Endothelial cell of umbilical vein (primary cell): ENCODE measurements around the gene ASPSCR1. TPM values are rescaled to one million over a fixed set of nuclear protein-coding genes. Genes with fewer than 3 reads are reported as not detected.

Source experiments
- BruUV-seq: library from RNA; stranded (reverse); fragments of 400-500 nt; replicated peaks from 2 replicates; lab custom pipeline; 2021; lab: Mats Ljungman, UMichigan
- CTCF ChIA-PET: fragments of 300-600, 350-600 bp; sonication (Branson Sonifier 250); formaldehyde crosslinking; loops from one replicate; lab custom pipeline; 2021; ENCODE audit warnings: antibody characterized with exemption, inconsistent platforms; lab: Charles Lee
- POLR2A ChIA-PET: fragments of 300-600, 350-600 bp; sonication (Branson Sonifier 250); formaldehyde crosslinking; loops from one replicate; lab custom pipeline; 2021; ENCODE audit warnings: antibody characterized with exemption, inconsistent platforms; lab: Charles Lee
- DNase-seq: peaks from one replicate; pipeline ENCODE4 v3.0.0-alpha.2; 2011; ENCODE audit warnings: low read depth, low spot score
- FAIRE-seq: peaks from 2 replicates; lab custom pipeline; 2011; peaks lifted over from hg19 to GRCh38; lab: Jason Lieb, UNC
- H2AFZ ChIP-seq: 2 replicates; pipeline ENCODE4 v1.6.0; 2012; ENCODE audit warnings: low read depth, low read length, control low read depth, inconsistent platforms
- H3K27ac ChIP-seq: 2 replicates; pipeline ENCODE4 v1.5.1; 2011; ENCODE audit warnings: low read depth, mild to moderate bottlenecking, control low read depth, low read length, moderate library complexity; ENCODE audit not compliant: insufficient read depth
- H3K27me3 ChIP-seq, 2 experiments: 2 replicates each; pipeline versions ENCODE4 v1.6.0 to v1.6.1; 2011; ENCODE audit warnings: low read length in 2 of 2, mixed read lengths in 1 of 2; ENCODE audit not compliant: control insufficient read depth in 2 of 2, insufficient read depth in 2 of 2
- H3K36me3 ChIP-seq, 2 experiments: 2 replicates in 1 of 2; 3 replicates in 1 of 2; pipeline ENCODE4 v1.5.1; 2011; ENCODE audit warnings: low read length in 2 of 2, mild to moderate bottlenecking in 1 of 2, moderate library complexity in 1 of 2; ENCODE audit not compliant: control insufficient read depth in 2 of 2, insufficient read depth in 2 of 2; ENCODE audit errors: extremely low read depth in 1 of 2
- H3K4me1 ChIP-seq: 3 replicates; pipeline ENCODE4 v1.5.1; 2011; ENCODE audit warnings: mild to moderate bottlenecking, low read length; ENCODE audit not compliant: control insufficient read depth, insufficient read depth; ENCODE audit errors: extremely low read depth
- H3K4me2 ChIP-seq: 2 replicates; pipeline ENCODE4 v1.6.1; 2011; ENCODE audit warnings: low read length, control low read depth, mixed read lengths; ENCODE audit not compliant: insufficient read depth
- H3K4me3 ChIP-seq, 3 experiments: fragments of 200-600 bp in 1 of 3; sonication (generic), shearing (Covaris generic) in 1 of 3; replicated peaks in 1 of 3; 2 replicates each; pipeline ENCODE4 v1.5.1; 2011 to 2016; ENCODE audit warnings: control low read depth in 3 of 3, low read length in 3 of 3, mild to moderate bottlenecking in 2 of 3, inconsistent platforms in 1 of 3, low read depth in 1 of 3, moderate library complexity in 1 of 3; ENCODE audit not compliant: insufficient read depth in 1 of 3
- H3K79me2 ChIP-seq: 2 replicates; pipeline ENCODE4 v1.6.0; 2012; ENCODE audit warnings: low read length, inconsistent platforms; ENCODE audit not compliant: control insufficient read depth, insufficient read depth
- H3K9ac ChIP-seq: replicated peaks from 2 replicates; pipeline ENCODE3; 2011; ENCODE audit warnings: low read length, control low read depth; ENCODE audit not compliant: insufficient read depth; ENCODE audit errors: extremely low read depth
- H3K9me1 ChIP-seq: replicated peaks from 3 replicates; pipeline ENCODE4 v1.6.0; 2011; ENCODE audit warnings: mild to moderate bottlenecking, low read length; ENCODE audit not compliant: control insufficient read depth, insufficient read depth; ENCODE audit errors: extremely low read depth
- H3K9me3 ChIP-seq: replicated peaks from 2 replicates; pipeline ENCODE4 v1.5.1; 2012; ENCODE audit warnings: low read length, inconsistent platforms; ENCODE audit not compliant: control insufficient read depth, insufficient read depth
- H4K20me1 ChIP-seq: replicated peaks from 2 replicates; pipeline ENCODE3; 2011; ENCODE audit warnings: mild to moderate bottlenecking, low read length; ENCODE audit not compliant: control insufficient read depth, insufficient read depth; ENCODE audit errors: extremely low read depth
- EZH2 ChIP-seq: IDR thresholded peaks from 2 replicates; pipeline ENCODE4 v1.6.1; 2012; ENCODE audit warnings: borderline replicate concordance, low read depth, mild to moderate bottlenecking, moderate library complexity, low read length, inconsistent platforms; ENCODE audit not compliant: severe bottlenecking
- FOS ChIP-seq: IDR thresholded peaks from 2 replicates; pipeline ENCODE4 v1.6.1; 2011; ENCODE audit warnings: mild to moderate bottlenecking, low read length, moderate library complexity, borderline replicate concordance; ENCODE audit not compliant: insufficient read depth
- GATA2 ChIP-seq: IDR thresholded peaks from 2 replicates; pipeline ENCODE4 v1.7.0; 2011; ENCODE audit warnings: low read depth, mild to moderate bottlenecking, moderate library complexity, mixed read lengths, low read length; ENCODE audit not compliant: insufficient read length, insufficient read depth
- JUN ChIP-seq: IDR thresholded peaks from 2 replicates; pipeline ENCODE4 v1.6.1; 2011; ENCODE audit warnings: borderline replicate concordance, low read depth; ENCODE audit not compliant: insufficient read length, insufficient read depth
- MAX ChIP-seq: IDR thresholded peaks from 2 replicates; pipeline ENCODE4 v1.6.1; 2011; ENCODE audit not compliant: insufficient read depth, insufficient read length
- MYC ChIP-seq: IDR thresholded peaks from one replicate; pipeline ENCODE4 v1.6.1; 2011; ENCODE audit warnings: mild to moderate bottlenecking, low read depth, low read length
- POLR2A ChIP-seq: IDR thresholded peaks from 2 replicates; pipeline ENCODE4 v1.6.1; 2012; ENCODE audit warnings: low read depth, mild to moderate bottlenecking, control low read depth, low read length
- POLR2AphosphoS5 ChIP-seq: IDR thresholded peaks from 2 replicates; pipeline ENCODE4 v1.6.1; 2012; ENCODE audit warnings: low read depth, mild to moderate bottlenecking, control low read depth, low read length, moderate library complexity; ENCODE audit not compliant: insufficient read depth
- dilution Hi-C: fragments of 300-500 bp; cut with MboI; formaldehyde crosslinking; loops from one replicate; pipeline ENCODE4 v1.15.0; 2019; ENCODE audit warnings: low sequenced_read_pairs; ENCODE audit not compliant: extremely low pct_ligation_motif_present
- intact Hi-C: fragments of 100-400 bp; cut with micrococcal nuclease; formaldehyde crosslinking; loops from one replicate; pipeline ENCODE4 v1.10.0; 2022
- polyA plus RNA-seq, 4 experiments: library from polyadenylated mRNA; depleted of rRNA in 3 of 4; stranded (reverse) in 3 of 4; unstranded in 1 of 4; fragments of >200 nt; gene quantifications; 2 replicates each; pipeline versions ENCODE4 v1.2.1 to v1.2.3, GENCODE V29; 2011 to 2012; ENCODE audit warnings: missing spikeins in 1 of 4
- total RNA-seq: library from RNA; stranded (reverse); gene quantifications from 2 replicates; pipeline ENCODE4 v1.2.3, GENCODE V29; 2021
- TF ChIP-seq, protein P1 (sequence below), 2 donors: IDR thresholded peaks; 1 replicate in 1 of 2; 2 replicates in 1 of 2; pipeline ENCODE4 v1.5.1; 2011; ENCODE audit warnings: low read length in 2 of 2, mild to moderate bottlenecking in 2 of 2, moderate library complexity in 2 of 2, control low read depth in 1 of 2, inconsistent platforms in 1 of 2, low read depth in 1 of 2; ENCODE audit not compliant: insufficient read depth in 1 of 2; ENCODE audit errors: extremely low read depth in 1 of 2

The ASPSCR1 gene
- total and polyA plus RNA-seq, 2 donors (not counting 3 experiments of a cell fraction or from before 2014, with no cell fraction given), result 24.8 to 36.5 TPM

- Histone ChIP-seq H3K27me3 (no peaks in the 10 kb centered on the region), H2AFZ (no peak overlapping the region), H3K36me3 (no peaks in the 10 kb centered on the region), H3K9me3 (no peaks in the 10 kb centered on the region), H3K79me2 (peaks cover 7% of the 10 kb centered on the region), H3K9me1 (no peaks in the 10 kb centered on the region), H3K4me3 (no peak overlapping the region), H4K20me1 (no peaks in the 10 kb centered on the region), H3K4me2 (no peak overlapping the region), H3K27ac (no peak overlapping the region), H3K4me1 (peaks cover 16% of the 10 kb centered on the region), H3K9ac (no peak overlapping the region)
- intact Hi-C loops (loop anchor here (10.0 kb wide), 2 partner anchors 199 to 379 kb away; partner anchors contain the start of genes HEXD and OGFOD3), dilution Hi-C loops (no loop called here)
- POLR2A ChIA-PET, result no interaction called here
- no peak for TF ChIP-seq POLR2A
- TF ChIP-seq JUN, result no peak
- no peak for TF ChIP-seq FOS
- TF ChIP-seq MYC, result no peak
- TF ChIP-seq EZH2, result no peak
- TF ChIP-seq MAX, result no peak
- TF ChIP-seq POLR2AphosphoS5, result no peak
- no peak for TF ChIP-seq GATA2
- TF ChIP-seq, protein P1, sequence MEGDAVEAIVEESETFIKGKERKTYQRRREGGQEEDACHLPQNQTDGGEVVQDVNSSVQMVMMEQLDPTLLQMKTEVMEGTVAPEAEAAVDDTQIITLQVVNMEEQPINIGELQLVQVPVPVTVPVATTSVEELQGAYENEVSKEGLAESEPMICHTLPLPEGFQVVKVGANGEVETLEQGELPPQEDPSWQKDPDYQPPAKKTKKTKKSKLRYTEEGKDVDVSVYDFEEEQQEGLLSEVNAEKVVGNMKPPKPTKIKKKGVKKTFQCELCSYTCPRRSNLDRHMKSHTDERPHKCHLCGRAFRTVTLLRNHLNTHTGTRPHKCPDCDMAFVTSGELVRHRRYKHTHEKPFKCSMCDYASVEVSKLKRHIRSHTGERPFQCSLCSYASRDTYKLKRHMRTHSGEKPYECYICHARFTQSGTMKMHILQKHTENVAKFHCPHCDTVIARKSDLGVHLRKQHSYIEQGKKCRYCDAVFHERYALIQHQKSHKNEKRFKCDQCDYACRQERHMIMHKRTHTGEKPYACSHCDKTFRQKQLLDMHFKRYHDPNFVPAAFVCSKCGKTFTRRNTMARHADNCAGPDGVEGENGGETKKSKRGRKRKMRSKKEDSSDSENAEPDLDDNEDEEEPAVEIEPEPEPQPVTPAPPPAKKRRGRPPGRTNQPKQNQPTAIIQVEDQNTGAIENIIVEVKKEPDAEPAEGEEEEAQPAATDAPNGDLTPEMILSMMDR (IDR thresholded peaks at IDR 0.05; ENCODE audit: extremely low read depth in 1 of 2, insufficient read depth in 1 of 2, low read depth in 1 of 2, low read length in 2 of 2), result no peak
- CTCF ChIA-PET, result interaction anchor here (1.1 kb wide), 1 partner anchor 12 kb away, joined by 6 read pairs; the partner anchor contains the start of genes CENPX and LRRC45
- no TSS peak for BruUV-seq
- DNase-seq (no peak), FAIRE-seq (peak; percentile 21)
Measured at GRCh38 chr17:82035488-82035887, 58.1 kb downstream of the ASPSCR1 start.
